Measurements from ENCODE around the gene C9orf78. TPM values are rescaled to one million over a fixed set of nuclear protein-coding genes. Genes with fewer than 3 reads are reported as not detected.

Gene C9orf78
- total and polyA plus RNA-seq, 2 of the 8 experiments (the other 6 are each of a cell fraction or from before 2014, with no cell fraction given) = 17.4 to 40.6 TPM

- Histone ChIP-seq H2AFZ (ENCODE audit: low read length) (no peak overlapping the region), H3K9ac (replicated peaks in 1 of 4; ENCODE audit: extremely low read depth in 1 of 4, low read depth in 3 of 4, low read length in 3 of 4) (no peak overlapping the region), H3K79me2 (ENCODE audit: control insufficient read depth in 1 of 2, insufficient read depth in 2 of 2, low read length in 2 of 2) (no peaks in the 10 kb centered on the region), H4K5ac (ENCODE audit: insufficient read length, low read depth, low read length) (no peak overlapping the region), H2AK5ac (ENCODE audit: low read depth, low read length) (no peak overlapping the region), H4K20me1 (replicated peaks in 1 of 2; ENCODE audit: control insufficient read depth in 1 of 2, insufficient read depth in 2 of 2, low read length in 2 of 2) (no peaks in the 10 kb centered on the region), H3K27me3 (replicated peaks in 1 of 4; ENCODE audit: control insufficient read depth in 3 of 4, extremely low read depth in 1 of 4, insufficient read depth in 3 of 4, low read length in 3 of 4) (no peaks in the 10 kb centered on the region), H3K79me1 (ENCODE audit: low read depth, low read length) (no peaks in the 10 kb centered on the region), H3K4me1 (replicated peaks in 1 of 4; ENCODE audit: control insufficient read depth in 3 of 4, insufficient read depth in 4 of 4, low read length in 3 of 4) (no peaks in the 10 kb centered on the region), H3K9me3 (ENCODE audit: insufficient read depth in 2 of 2, low read depth in 1 of 2, low read length in 1 of 2) (no peaks in the 10 kb centered on the region), H4K91ac (replicated peaks; ENCODE audit: insufficient read length, low read length) (no peak overlapping the region), H3K36me3 (ENCODE audit: control insufficient read depth in 2 of 4, insufficient read depth in 4 of 4, low read length in 3 of 4) (peaks cover 0 to 6% (median 0%) of the 10 kb centered on the region in 4 experiments; a peak in 3 of 8 replicates), H3K4me3 (ENCODE audit: extremely low read depth in 1 of 4, insufficient read depth in 2 of 4, low read depth in 3 of 4, low read length in 4 of 4) (no peak overlapping the region), H2BK20ac (ENCODE audit: low read length) (no peak overlapping the region), H4K8ac (ENCODE audit: extremely low read depth, insufficient read depth, low read length) (no peak overlapping the region), H3K56ac (replicated peaks; ENCODE audit: insufficient read length, low read depth, low read length) (no peak overlapping the region), H3K4ac (replicated peaks; ENCODE audit: insufficient read length, low read depth, low read length) (no peak overlapping the region), H3K14ac (ENCODE audit: insufficient read length) (no peak overlapping the region), H2BK120ac (replicated peaks; ENCODE audit: low read depth, low read length) (no peak overlapping the region), H3K18ac (ENCODE audit: extremely low read depth, low read length) (no peak overlapping the region), H2BK5ac (ENCODE audit: low read depth, low read length) (no peak overlapping the region), H3K27ac (ENCODE audit: low read depth, low read length) (no peak overlapping the region), H3K4me2 (ENCODE audit: insufficient read depth in 1 of 2, low read depth in 2 of 2, low read length in 2 of 2) (no peak overlapping the region), H2BK15ac (ENCODE audit: low read length) (no peak overlapping the region), H2BK12ac (ENCODE audit: low read depth, low read length) (no peak overlapping the region), H3K23me2 (ENCODE audit: low read depth, low read length) (no peaks in the 10 kb centered on the region), H3K23ac (ENCODE audit: insufficient read length) (no peak overlapping the region)
- FAIRE-seq (no peak), DNase-seq (ENCODE audit: low read depth in 1 of 2, low spot score in 2 of 2) (no peak)
- WGBS, 2 experiments (ENCODE audit: extremely low coverage in 1 of 2, insufficient coverage in 1 of 2, insufficient read length in 1 of 2, insufficient replicate concordance in 2 of 2, low coverage in 1 of 2, low lambda C conversion rate in 2 of 2, missing lambda C conversion rate in 1 of 2) = 86% methylated on average over 13 of the region's 14 CpGs; no CpG with 5 or more reads in 1 of the 2 experiments
- ChIA-PET CTCF (ENCODE audit: partially characterized antibody) (interaction anchor here (1.3 to 1.7 kb wide), 2 partner anchors 11 to 16 kb away, joined by 3 to 6 read pairs; no protein-coding TSS in a partner anchor), POLR2A (ENCODE audit: partially characterized antibody) (interaction anchor here (1.2 kb wide), 1 partner anchor 10 kb away, joined by 3 read pairs; no protein-coding TSS in a partner anchor)
- TF ChIP-seq USF2 (IDR thresholded peaks at IDR 0.05; ENCODE audit: low read length) (no peak), HDAC6 (IDR thresholded peaks at IDR 0.05; ENCODE audit: low read depth, low read length) (no peak), RBBP5 (IDR thresholded peaks at IDR 0.05; ENCODE audit: borderline replicate concordance, low read depth, low read length) (no peak), TAF1 (IDR thresholded peaks at IDR 0.05; ENCODE audit: low read depth, low read length) (no peak), HDAC2 (IDR thresholded peaks at IDR 0.05; ENCODE audit: borderline replicate concordance in 1 of 2, low read depth in 2 of 2, low read length in 2 of 2) (no peak), YY1 (IDR thresholded peaks at IDR 0.05; ENCODE audit: low read depth, low read length) (no peak), SIN3A (conservative IDR thresholded peaks at IDR 0.05 in 1 of 2, IDR thresholded peaks at IDR 0.05 in 1 of 2; ENCODE audit: low read depth in 1 of 2, low read length in 2 of 2) (no peak), RNF2 (IDR thresholded peaks at IDR 0.05; ENCODE audit: borderline replicate concordance, low read depth, low read length, missing control alignments, poor library complexity, severe bottlenecking) (no peak), RFX5 (IDR thresholded peaks at IDR 0.05; ENCODE audit: borderline replicate concordance, low read depth, low read length) (no peak), CTBP2 (IDR thresholded peaks at IDR 0.05; ENCODE audit: borderline replicate concordance, insufficient read depth, insufficient read length, low read length) (no peak), SIX5 (IDR thresholded peaks at IDR 0.05; ENCODE audit: low read depth, low read length) (no peak)
Observed at GRCh38 chr9:129865668-129866320, 30.7 kb upstream of the C9orf78 start.
